Omental fat pad (tissue), 4 donors: ENCODE measurements around the gene C3orf85. TPM values are rescaled to one million over a fixed set of nuclear protein-coding genes. Genes with fewer than 3 reads are reported as not detected.
A peak's percentile ranks its signal among the peaks of the same experiment; 100 is the strongest.

Experiments
- ATAC-seq: fragments of 150-250 bp; one replicate; pipeline ENCODE4 v1.9.1; 2016; ENCODE audit warnings: mild to moderate bottlenecking, moderate library complexity; ENCODE audit not compliant: low FRiP score
- DNase-seq: peaks from one replicate; pipeline ENCODE4 v3.0.0-alpha.2; 2019; ENCODE audit warnings: low spot score
- CTCF ChIP-seq, 3 donors: fragments of 450-650 bp; IDR thresholded peaks; one replicate each; pipeline ENCODE4 v1.5.1; 2016 to 2017; ENCODE audit warnings: antibody characterized with exemption in 3 of 3, mild to moderate bottlenecking in 3 of 3, moderate library complexity in 2 of 3
- total RNA-seq, 4 donors: library from RNA; depleted of rRNA; stranded (reverse); fragments of >200 nt; gene quantifications; one replicate each; pipeline ENCODE4 v1.1.0, GENCODE V29; 2016

Gene C3orf85
- total RNA-seq, result not detected

GRCh38 chr3:109136523-109136922 lies at the start of gene C3orf85:
Gene C3orf85 (plus strand): TSS chr3:109136719. CDS start chr3:109136848, 129 bp downstream.
- TF ChIP-seq CTCF (IDR thresholded peaks at IDR 0.05), result no peak
- DNase-seq, result no peak
- ATAC-seq, result no peak

- TF ChIP-seq CTCF (IDR thresholded peaks at IDR 0.05), result no peak
- DNase-seq (no peak), ATAC-seq (no peak)
These were observed 47.3 kb upstream of the C3orf85 start for GRCh38 chr3:109089265-109089664.

- ATAC-seq (peak; percentile 77), DNase-seq (no peak)
- no peak for TF ChIP-seq CTCF (IDR thresholded peaks at IDR 0.05)
These were observed 44.7 kb upstream of the C3orf85 start for GRCh38 chr3:109091846-109092245.

- ATAC-seq (no peak), DNase-seq (no peak)
- TF ChIP-seq CTCF (IDR thresholded peaks at IDR 0.05), result no peak
These were observed 43.0 kb upstream of the C3orf85 start for GRCh38 chr3:109093561-109093960.

- DNase-seq, result no peak
- TF ChIP-seq CTCF (IDR thresholded peaks at IDR 0.05), result no peak
- no peak for ATAC-seq
These were observed 41.4 kb upstream of the C3orf85 start for GRCh38 chr3:109095166-109095565.

DNA sequence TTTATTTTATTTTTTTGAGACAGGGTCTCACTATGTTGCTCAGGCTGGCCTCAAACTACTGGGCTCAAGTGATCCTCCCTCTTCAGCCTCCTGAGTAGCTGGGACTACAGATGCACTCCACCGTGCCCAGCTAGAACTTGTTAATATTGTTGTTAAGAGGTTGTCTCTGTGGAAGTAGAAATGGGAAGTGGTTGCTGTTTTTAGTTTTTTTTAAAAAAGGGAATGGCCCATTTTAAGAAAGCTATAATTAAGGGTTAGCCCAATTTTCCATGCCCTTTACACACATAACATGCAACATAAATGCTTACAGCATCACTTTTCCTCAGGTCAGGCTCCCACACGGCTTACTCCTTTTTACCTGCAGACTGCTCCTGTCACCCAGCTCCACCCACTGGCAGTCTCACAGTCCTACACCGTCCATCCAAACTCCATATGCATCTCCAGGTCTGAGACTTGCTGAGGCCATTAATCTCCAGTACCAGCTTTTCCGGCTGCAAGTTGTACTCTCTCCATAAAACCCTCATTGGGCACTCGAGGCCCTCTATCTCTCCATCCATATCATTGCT lies 38.4 kb upstream of the C3orf85 start:
- TF ChIP-seq CTCF (IDR thresholded peaks at IDR 0.05), result no peak
- ATAC-seq (no peak), DNase-seq (no peak)

DNA sequence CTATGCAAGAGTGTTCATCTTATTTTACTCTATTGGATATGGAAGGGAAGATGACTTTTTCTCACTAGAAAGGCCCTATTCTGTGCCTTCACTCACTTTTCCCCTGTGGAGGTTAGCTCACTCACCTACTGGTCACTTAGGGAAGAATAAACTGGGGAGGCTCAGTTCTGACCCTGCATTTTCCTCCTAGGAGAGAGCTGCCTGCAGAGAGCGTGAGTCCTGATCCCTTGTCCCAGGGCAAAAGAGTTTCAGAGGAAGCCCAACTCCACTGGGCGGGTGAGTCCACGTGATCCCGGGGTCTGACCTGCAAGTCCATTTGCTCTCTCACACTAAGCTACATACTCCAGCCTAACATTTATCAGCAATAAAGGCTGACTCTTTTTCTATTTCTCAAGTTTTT lies 26.9 kb upstream of the C3orf85 start:
- ATAC-seq, result no peak
- no peak for DNase-seq
- no peak for TF ChIP-seq CTCF (IDR thresholded peaks at IDR 0.05)
